NB4 (cell line): Measurements from ENCODE around the gene SCP2.

Experiments used
- MYC ChIP-seq: IDR thresholded peaks from 2 replicates; pipeline ENCODE4 v1.6.1; 2011; ENCODE audit warnings: low read depth, low read length
- POLR2A ChIP-seq: IDR thresholded peaks from 2 replicates; pipeline ENCODE4 v1.6.1; 2011; ENCODE audit warnings: mild to moderate bottlenecking; ENCODE audit not compliant: insufficient read length; ENCODE audit errors: extremely low read depth
- TF ChIP-seq, protein P1 (sequence below): IDR thresholded peaks from 2 replicates; pipeline ENCODE4 v1.6.1; 2011; ENCODE audit warnings: low read depth, low read length
- TF ChIP-seq, protein P2 (sequence below): IDR thresholded peaks from one replicate; pipeline ENCODE4 v1.5.1; 2012; ENCODE audit warnings: low read depth, low read length

DNA sequence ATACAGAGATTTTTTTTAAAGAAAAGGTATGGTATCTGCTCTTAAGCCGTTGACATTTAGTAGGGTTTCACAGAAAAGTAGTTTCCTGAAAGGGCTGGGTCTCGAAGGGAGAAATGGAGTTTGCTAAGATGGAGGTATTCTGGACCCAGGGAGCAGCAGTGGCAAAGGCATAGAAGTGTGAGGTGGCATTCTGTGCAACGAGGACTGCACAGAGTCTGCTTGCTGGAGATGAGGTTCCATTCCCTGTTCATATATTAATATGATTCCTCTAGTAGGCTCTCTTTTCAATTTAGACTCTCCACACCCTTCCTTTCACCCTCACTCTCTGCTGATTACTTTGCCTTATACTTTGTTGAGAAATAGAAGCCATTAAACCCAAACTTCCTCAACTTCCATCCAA lies 96.5 kb downstream of the SCP2 start:
- TF ChIP-seq, protein P1, sequence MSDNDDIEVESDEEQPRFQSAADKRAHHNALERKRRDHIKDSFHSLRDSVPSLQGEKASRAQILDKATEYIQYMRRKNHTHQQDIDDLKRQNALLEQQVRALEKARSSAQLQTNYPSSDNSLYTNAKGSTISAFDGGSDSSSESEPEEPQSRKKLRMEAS = no peak
- TF ChIP-seq, protein P2, sequence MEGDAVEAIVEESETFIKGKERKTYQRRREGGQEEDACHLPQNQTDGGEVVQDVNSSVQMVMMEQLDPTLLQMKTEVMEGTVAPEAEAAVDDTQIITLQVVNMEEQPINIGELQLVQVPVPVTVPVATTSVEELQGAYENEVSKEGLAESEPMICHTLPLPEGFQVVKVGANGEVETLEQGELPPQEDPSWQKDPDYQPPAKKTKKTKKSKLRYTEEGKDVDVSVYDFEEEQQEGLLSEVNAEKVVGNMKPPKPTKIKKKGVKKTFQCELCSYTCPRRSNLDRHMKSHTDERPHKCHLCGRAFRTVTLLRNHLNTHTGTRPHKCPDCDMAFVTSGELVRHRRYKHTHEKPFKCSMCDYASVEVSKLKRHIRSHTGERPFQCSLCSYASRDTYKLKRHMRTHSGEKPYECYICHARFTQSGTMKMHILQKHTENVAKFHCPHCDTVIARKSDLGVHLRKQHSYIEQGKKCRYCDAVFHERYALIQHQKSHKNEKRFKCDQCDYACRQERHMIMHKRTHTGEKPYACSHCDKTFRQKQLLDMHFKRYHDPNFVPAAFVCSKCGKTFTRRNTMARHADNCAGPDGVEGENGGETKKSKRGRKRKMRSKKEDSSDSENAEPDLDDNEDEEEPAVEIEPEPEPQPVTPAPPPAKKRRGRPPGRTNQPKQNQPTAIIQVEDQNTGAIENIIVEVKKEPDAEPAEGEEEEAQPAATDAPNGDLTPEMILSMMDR = no peak
- TF ChIP-seq POLR2A = no peak
- no peak for TF ChIP-seq MYC
